Lower leg skin (tissue), 3 donors: Measurements from ENCODE around the gene ABCA7.

Experiments used
- CTCF ChIP-seq, 3 donors: fragments of 450-650 bp; IDR thresholded peaks; one replicate each; pipeline ENCODE4 v1.5.1; 2016; ENCODE audit warnings: antibody characterized with exemption in 3 of 3, mild to moderate bottlenecking in 3 of 3, moderate library complexity in 2 of 3
- POLR2A ChIP-seq, 2 donors: fragments of 450-650 bp; IDR thresholded peaks; one replicate each; pipeline ENCODE4 v1.6.1; 2016 to 2017; ENCODE audit warnings: antibody characterized with exemption in 2 of 2, mild to moderate bottlenecking in 1 of 2, moderate library complexity in 1 of 2

GRCh38 chr19:1085676-1086442, 46.0 kb downstream of the ABCA7 start:
- TF ChIP-seq CTCF (IDR thresholded peaks at IDR 0.05) (no peak), POLR2A (IDR thresholded peaks at IDR 0.05) (no peak)
